Suprapubic skin (tissue), 4 donors: Measurements from ENCODE around the gene FRY. TPM values are rescaled to one million over a fixed set of nuclear protein-coding genes. Genes with fewer than 3 reads are reported as not detected.

Source experiments
- DNase-seq, 2 donors: peaks; one replicate each; pipeline ENCODE4 v3.0.0-alpha.2; 2019; ENCODE audit warnings: low spot score in 2 of 2
- H3K27ac ChIP-seq: fragments of 200-600 bp; sonication (generic); one replicate; pipeline ENCODE4 v1.5.1; 2019
- H3K27me3 ChIP-seq: fragments of 200-600 bp; sonication (generic); one replicate; pipeline ENCODE4 v1.5.1; 2019
- H3K36me3 ChIP-seq: fragments of 200-600 bp; sonication (generic); one replicate; pipeline ENCODE4 v1.5.1; 2019
- H3K4me1 ChIP-seq: fragments of 200-600 bp; sonication (generic); one replicate; pipeline ENCODE4 v1.5.1; 2019
- H3K4me3 ChIP-seq: fragments of 200-600 bp; sonication (generic); one replicate; pipeline ENCODE4 v1.5.1; 2019; ENCODE audit warnings: mild to moderate bottlenecking
- H3K9me3 ChIP-seq: fragments of 200-600 bp; sonication (generic); one replicate; pipeline ENCODE4 v1.5.1; 2019
- CTCF ChIP-seq, 2 donors: fragments of 200-600 bp in 1 of 2; fragments of 450-650 bp in 1 of 2; sonication (generic) in 1 of 2; IDR thresholded peaks; one replicate each; pipeline ENCODE4 v1.5.1; 2016 to 2019; ENCODE audit warnings: antibody characterized with exemption in 2 of 2, mild to moderate bottlenecking in 1 of 2, moderate library complexity in 1 of 2
- EP300 ChIP-seq: sonication (generic); formaldehyde crosslinking; IDR thresholded peaks from one replicate; pipeline ENCODE4 v1.6.1; 2017; ENCODE audit warnings: antibody characterized with exemption
- POLR2A ChIP-seq, 2 donors: fragments of 450-650 bp; IDR thresholded peaks; one replicate each; pipeline ENCODE4 v1.6.1; 2017; ENCODE audit warnings: antibody characterized with exemption in 2 of 2, mild to moderate bottlenecking in 2 of 2, moderate library complexity in 2 of 2
- POLR2AphosphoS5 ChIP-seq, 3 donors: sonication (generic); formaldehyde crosslinking; IDR thresholded peaks; one replicate each; pipeline ENCODE4 v1.6.1; 2017; ENCODE audit warnings: antibody characterized with exemption in 3 of 3
- WGBS: methylation state at CpG from one replicate; pipeline ENCODE4 v1.1.5; 2018; 5-methylcytosine and 5-hydroxymethylcytosine counted together
- total RNA-seq, 4 donors: library from RNA; depleted of rRNA; stranded (reverse); fragments of >200 nt; gene quantifications; one replicate each; pipeline ENCODE4 v1.1.0, GENCODE V29; 2016

The FRY gene
- total RNA-seq, 4 donors from 2014 or later = 22.5 to 39.6 (median 26.8) TPM

- H3K9me3 ChIP-seq = no peaks in the 10 kb centered on the region
- no peak overlapping the region for H3K27ac ChIP-seq
- no peaks in the 10 kb centered on the region for H3K4me1 ChIP-seq
- H3K36me3 ChIP-seq = no peaks in the 10 kb centered on the region
- H3K4me3 ChIP-seq = no peak overlapping the region
- H3K27me3 ChIP-seq = no peaks in the 10 kb centered on the region
- TF ChIP-seq POLR2AphosphoS5 (IDR thresholded peaks at IDR 0.05) = no peak
- no peak for TF ChIP-seq EP300
- TF ChIP-seq CTCF (IDR thresholded peaks at IDR 0.05) = no peak
- no peak for TF ChIP-seq POLR2A (IDR thresholded peaks at IDR 0.05)
- DNase-seq = no peak
Observed at GRCh38 chr13:32195713-32196112, 164.1 kb downstream of the FRY start.

- H3K27ac ChIP-seq = no peak overlapping the region
- no peaks in the 10 kb centered on the region for H3K9me3 ChIP-seq
- H3K4me1 ChIP-seq = no peaks in the 10 kb centered on the region
- 100% methylated on average over 1 of the region's 1 CpG for whole genome bisulfite sequencing
- DNase-seq = no peak
- H3K27me3 ChIP-seq = no peaks in the 10 kb centered on the region
- no peak overlapping the region for H3K4me3 ChIP-seq
- TF ChIP-seq CTCF (IDR thresholded peaks at IDR 0.05) (no peak), POLR2AphosphoS5 (IDR thresholded peaks at IDR 0.05) (no peak), EP300 (no peak), POLR2A (IDR thresholded peaks at IDR 0.05) (no peak)
- H3K36me3 ChIP-seq = no peaks in the 10 kb centered on the region
Observed at GRCh38 chr13:32199168-32199567, 167.6 kb downstream of the FRY start.

- DNase-seq = no peak
- no peaks in the 10 kb centered on the region for H3K36me3 ChIP-seq
- no peaks in the 10 kb centered on the region for H3K9me3 ChIP-seq
- WGBS = 90% methylated on average over 2 of the region's 2 CpGs
- no peak for TF ChIP-seq POLR2AphosphoS5 (IDR thresholded peaks at IDR 0.05)
- no peak for TF ChIP-seq CTCF (IDR thresholded peaks at IDR 0.05)
- no peak for TF ChIP-seq POLR2A (IDR thresholded peaks at IDR 0.05)
- TF ChIP-seq EP300 = no peak
- H3K27ac ChIP-seq = no peak overlapping the region
- H3K4me3 ChIP-seq = no peak overlapping the region
- H3K4me1 ChIP-seq = no peaks in the 10 kb centered on the region
- no peaks in the 10 kb centered on the region for H3K27me3 ChIP-seq
Observed at GRCh38 chr13:32200741-32201140, 169.2 kb downstream of the FRY start.

GRCh38 chr13:32201809-32202208 lies 170.2 kb downstream of the FRY start:
- Histone ChIP-seq H3K27ac (no peak overlapping the region), H3K36me3 (no peaks in the 10 kb centered on the region), H3K27me3 (no peaks in the 10 kb centered on the region), H3K9me3 (no peaks in the 10 kb centered on the region), H3K4me3 (no peak overlapping the region), H3K4me1 (no peaks in the 10 kb centered on the region)
- no peak for DNase-seq
- 89% methylated on average over 4 of the region's 4 CpGs for WGBS
- TF ChIP-seq POLR2A (IDR thresholded peaks at IDR 0.05) (no peak), POLR2AphosphoS5 (IDR thresholded peaks at IDR 0.05) (no peak), CTCF (IDR thresholded peaks at IDR 0.05) (no peak), EP300 (no peak)

- H3K4me1 ChIP-seq = no peaks in the 10 kb centered on the region
- DNase-seq = no peak
- no peak overlapping the region for H3K4me3 ChIP-seq
- H3K9me3 ChIP-seq = no peaks in the 10 kb centered on the region
- no peak overlapping the region for H3K27ac ChIP-seq
- no peaks in the 10 kb centered on the region for H3K36me3 ChIP-seq
- whole genome bisulfite sequencing = 94% methylated on average over 6 of the region's 6 CpGs
- no peak for TF ChIP-seq EP300
- no peak for TF ChIP-seq POLR2A (IDR thresholded peaks at IDR 0.05)
- TF ChIP-seq POLR2AphosphoS5 (IDR thresholded peaks at IDR 0.05) = no peak
- no peak for TF ChIP-seq CTCF (IDR thresholded peaks at IDR 0.05)
- H3K27me3 ChIP-seq = no peaks in the 10 kb centered on the region
Observed at GRCh38 chr13:32202268-32202667, 170.7 kb downstream of the FRY start.
